BE2C (cell line): ENCODE data around the gene RAB11FIP4.

Experiments used
- DNase-seq: peaks from one replicate; pipeline ENCODE4 v3.0.0-alpha.2; 2020
- H3K27me3 ChIP-seq: fragments of 250-450 bp; sonication (Bioruptor Pico); 2 replicates; pipeline ENCODE4 v1.5.1; 2020; ENCODE audit warnings: mild to moderate bottlenecking
- H3K36me3 ChIP-seq: fragments of 250-450 bp; sonication (Bioruptor Pico); 2 replicates; pipeline ENCODE4 v1.5.1; 2020; ENCODE audit warnings: mild to moderate bottlenecking
- H3K4me1 ChIP-seq: fragments of 250-450 bp; sonication (Bioruptor Pico); 2 replicates; pipeline ENCODE4 v1.5.1; 2020
- H3K4me3 ChIP-seq: 2 replicates; pipeline ENCODE4 v1.5.1; 2011; ENCODE audit warnings: low read depth, low read length
- H3K9me3 ChIP-seq: fragments of 250-450 bp; sonication (Bioruptor Pico); 2 replicates; pipeline ENCODE4 v1.5.1; 2020
- TF ChIP-seq, protein P1 (sequence below): IDR thresholded peaks from 2 replicates; pipeline ENCODE4 v1.5.1; 2012; ENCODE audit warnings: mild to moderate bottlenecking, low read depth, low read length

Gene RAB11FIP4

DNA sequence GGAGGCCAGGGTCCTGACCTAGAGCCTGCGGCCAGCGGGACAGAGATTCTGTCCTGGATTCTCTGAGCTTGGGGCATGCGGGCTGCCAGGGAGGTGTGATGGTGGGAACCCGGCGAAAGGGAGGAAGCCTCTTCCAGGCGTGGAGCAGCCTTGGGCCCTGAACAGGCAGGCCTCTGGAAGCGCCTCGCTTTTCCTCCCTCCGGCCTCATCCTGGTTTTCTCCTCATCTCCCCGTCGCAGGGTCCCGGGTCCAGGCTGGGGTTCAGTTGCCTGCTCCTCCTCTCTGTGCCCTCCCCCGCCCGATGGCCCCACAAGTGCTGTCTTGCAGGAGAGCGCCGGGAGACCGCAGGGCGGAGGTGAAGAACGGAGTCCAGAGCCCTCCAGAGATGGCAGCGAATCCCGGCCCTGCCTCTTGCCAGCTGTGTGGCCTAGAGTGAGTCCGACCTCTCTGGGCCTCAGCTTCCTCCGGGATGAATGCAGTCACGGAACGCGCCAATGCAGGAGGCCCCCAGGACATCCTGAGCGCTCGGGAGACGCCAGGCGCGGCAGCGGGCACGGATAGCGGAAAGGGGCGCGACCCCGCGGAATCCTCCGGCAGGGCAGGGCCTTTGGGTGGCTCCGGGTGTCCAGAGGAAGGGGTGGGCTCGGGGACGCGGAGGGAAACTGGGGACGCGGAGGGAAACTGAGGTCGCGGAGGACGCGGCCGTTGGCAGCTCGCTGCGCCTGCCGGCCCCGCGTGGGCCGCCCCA, 553 bp upstream of the RAB11FIP4 start:
- H3K27me3 ChIP-seq: no peaks in the 10 kb centered on the region
- TF ChIP-seq, protein P1, sequence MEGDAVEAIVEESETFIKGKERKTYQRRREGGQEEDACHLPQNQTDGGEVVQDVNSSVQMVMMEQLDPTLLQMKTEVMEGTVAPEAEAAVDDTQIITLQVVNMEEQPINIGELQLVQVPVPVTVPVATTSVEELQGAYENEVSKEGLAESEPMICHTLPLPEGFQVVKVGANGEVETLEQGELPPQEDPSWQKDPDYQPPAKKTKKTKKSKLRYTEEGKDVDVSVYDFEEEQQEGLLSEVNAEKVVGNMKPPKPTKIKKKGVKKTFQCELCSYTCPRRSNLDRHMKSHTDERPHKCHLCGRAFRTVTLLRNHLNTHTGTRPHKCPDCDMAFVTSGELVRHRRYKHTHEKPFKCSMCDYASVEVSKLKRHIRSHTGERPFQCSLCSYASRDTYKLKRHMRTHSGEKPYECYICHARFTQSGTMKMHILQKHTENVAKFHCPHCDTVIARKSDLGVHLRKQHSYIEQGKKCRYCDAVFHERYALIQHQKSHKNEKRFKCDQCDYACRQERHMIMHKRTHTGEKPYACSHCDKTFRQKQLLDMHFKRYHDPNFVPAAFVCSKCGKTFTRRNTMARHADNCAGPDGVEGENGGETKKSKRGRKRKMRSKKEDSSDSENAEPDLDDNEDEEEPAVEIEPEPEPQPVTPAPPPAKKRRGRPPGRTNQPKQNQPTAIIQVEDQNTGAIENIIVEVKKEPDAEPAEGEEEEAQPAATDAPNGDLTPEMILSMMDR: no peak
- H3K9me3 ChIP-seq: no peaks in the 10 kb centered on the region
- DNase-seq: no peak
- peak overlapping the region; percentile 36 for H3K4me3 ChIP-seq
- no peaks in the 10 kb centered on the region for H3K4me1 ChIP-seq
- H3K36me3 ChIP-seq: no peaks in the 10 kb centered on the region

GRCh38 chr17:31392002-31392855, 754 bp downstream of the RAB11FIP4 start:
- Histone ChIP-seq H3K9me3 (no peaks in the 10 kb centered on the region), H3K36me3 (no peaks in the 10 kb centered on the region), H3K4me1 (no peaks in the 10 kb centered on the region), H3K27me3 (no peaks in the 10 kb centered on the region), H3K4me3 (peak overlapping the region; percentile 63)
- DNase-seq: no peak
- TF ChIP-seq, protein P1: no peak

DNA sequence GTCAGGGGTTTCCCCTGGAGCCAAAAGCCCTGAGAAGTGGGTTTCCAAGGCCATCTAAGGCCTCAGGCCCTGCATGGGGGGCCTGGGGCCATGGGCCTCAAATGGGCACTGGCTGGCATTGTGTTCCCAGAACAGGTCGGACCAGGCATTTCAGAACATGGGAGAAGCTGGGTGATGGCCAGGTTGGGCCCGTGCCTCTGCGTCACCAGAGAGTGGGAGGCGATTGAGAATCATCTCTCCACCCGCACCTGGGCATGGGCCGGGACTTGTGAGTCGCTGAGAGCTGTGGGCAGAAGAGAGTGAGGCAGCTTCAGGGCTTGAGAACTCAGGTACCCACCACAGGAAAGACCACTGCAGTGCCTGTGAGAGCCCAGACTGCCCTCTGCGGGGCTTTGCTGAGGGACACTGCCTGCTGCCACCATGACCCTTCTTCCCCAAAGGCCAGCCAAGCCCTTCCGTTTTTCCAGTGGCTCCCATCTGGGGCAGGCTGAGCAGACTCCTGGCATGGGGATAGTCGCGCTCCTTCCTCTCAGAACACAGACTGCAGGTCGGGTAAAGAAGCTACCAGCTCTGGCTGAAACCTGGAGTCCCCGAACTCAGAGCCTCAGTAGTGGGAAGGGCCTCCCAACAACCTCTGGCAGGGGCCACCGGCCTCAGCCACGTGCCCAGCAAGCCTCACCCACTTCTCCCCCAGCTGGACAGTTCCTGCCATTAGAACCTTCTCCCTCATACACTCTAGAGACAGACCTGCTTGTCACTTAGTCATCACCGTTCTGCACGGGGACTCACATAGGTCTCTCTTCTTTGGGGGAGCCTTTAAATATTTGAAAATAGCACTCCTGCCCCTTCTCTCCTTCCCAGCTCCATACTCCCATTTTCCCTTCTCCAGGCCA, 1.6 kb downstream of the RAB11FIP4 start:
- H3K36me3 ChIP-seq: no peaks in the 10 kb centered on the region
- TF ChIP-seq, protein P1: no peak
- no peak for DNase-seq
- no peaks in the 10 kb centered on the region for H3K9me3 ChIP-seq
- H3K27me3 ChIP-seq: no peaks in the 10 kb centered on the region
- H3K4me3 ChIP-seq: peak overlapping the region; percentile 63
- no peaks in the 10 kb centered on the region for H3K4me1 ChIP-seq

DNA sequence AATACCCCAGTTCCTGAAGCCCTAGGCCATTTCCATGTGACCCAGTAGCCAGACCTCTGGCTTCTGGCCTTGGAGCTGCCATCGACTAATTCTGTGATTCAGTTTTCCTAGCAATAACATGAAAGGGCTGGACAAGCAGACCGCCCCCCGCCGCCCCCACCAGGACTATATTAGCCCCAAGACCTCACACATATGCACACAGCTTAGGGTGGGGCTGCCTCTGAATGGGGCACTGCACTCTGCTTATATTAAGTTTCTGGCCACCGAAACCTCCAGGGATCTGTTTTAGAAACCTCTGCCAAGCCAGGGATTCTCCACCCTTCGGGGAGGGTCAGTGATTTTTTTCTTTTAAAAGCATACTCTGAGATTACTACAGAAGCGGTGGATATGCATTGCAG, 2.3 kb downstream of the RAB11FIP4 start:
- no peaks in the 10 kb centered on the region for H3K27me3 ChIP-seq
- TF ChIP-seq, protein P1: no peak
- no peaks in the 10 kb centered on the region for H3K9me3 ChIP-seq
- no peak for DNase-seq
- H3K4me3 ChIP-seq: no peak overlapping the region
- H3K4me1 ChIP-seq: no peaks in the 10 kb centered on the region
- no peaks in the 10 kb centered on the region for H3K36me3 ChIP-seq

DNA sequence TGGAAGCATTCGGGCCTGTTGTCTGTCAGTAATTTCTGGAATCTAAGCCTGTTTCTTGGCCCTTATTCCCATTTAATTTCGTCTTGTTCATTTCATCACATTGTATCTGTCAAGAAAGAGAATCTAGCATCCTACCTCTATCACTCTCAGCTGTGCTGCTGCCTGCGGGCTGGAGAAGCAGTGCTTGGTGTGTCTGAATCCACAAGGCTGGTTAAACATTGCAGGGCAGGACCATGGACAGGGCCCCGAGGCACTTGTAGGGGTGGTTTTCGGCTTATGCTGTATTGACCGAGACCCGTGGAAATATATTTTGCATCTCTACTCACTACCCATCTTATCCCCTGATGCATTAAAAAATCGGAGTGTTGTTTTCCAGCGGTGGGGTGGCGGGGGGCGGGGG, 3.1 kb downstream of the RAB11FIP4 start:
- Histone ChIP-seq H3K4me3 (no peak overlapping the region), H3K27me3 (no peaks in the 10 kb centered on the region), H3K36me3 (no peaks in the 10 kb centered on the region), H3K4me1 (no peaks in the 10 kb centered on the region), H3K9me3 (no peaks in the 10 kb centered on the region)
- TF ChIP-seq, protein P1: no peak
- no peak for DNase-seq
